Measurements from ENCODE around the gene OR5D18.

- TF ChIP-seq CTCF (IDR thresholded peaks at IDR 0.05) (no peak), EZH2 (IDR thresholded peaks at IDR 0.05) (no peak)
Observed at GRCh38 chr11:55806248-55806647, 13.2 kb upstream of the OR5D18 start.
